Smooth muscle cell (in vitro differentiated cells): ENCODE data around the gene SENP1. TPM values are rescaled to one million over a fixed set of nuclear protein-coding genes. Genes with fewer than 3 reads are reported as not detected.

Experiments
- DNase-seq: peaks from one replicate; lab custom pipeline; 2025; ENCODE audit not compliant: unreplicated experiment; lab: John Stamatoyannopoulos, UW
- H2AFZ ChIP-seq: fragments of 200-600 bp; sonication (generic); 2 replicates; pipeline ENCODE4 v1.6.0; 2016; ENCODE audit warnings: antibody characterized with exemption, low read depth, mild to moderate bottlenecking
- H3F3A ChIP-seq: fragments of 200-600 bp; sonication (generic); 2 replicates; pipeline ENCODE4 v1.6.0; 2017; ENCODE audit warnings: antibody characterized with exemption, low read depth
- H3K27ac ChIP-seq: fragments of 200-600 bp; sonication (generic); 2 replicates; pipeline ENCODE4 v1.5.1; 2016; ENCODE audit warnings: low read depth, mild to moderate bottlenecking
- H3K27me3 ChIP-seq: fragments of 200-600 bp; sonication (generic); 2 replicates; pipeline ENCODE4 v1.6.1; 2016; ENCODE audit warnings: low read depth, mild to moderate bottlenecking
- H3K36me3 ChIP-seq: fragments of 200-600 bp; sonication (generic); 2 replicates; pipeline ENCODE4 v1.5.1; 2016; ENCODE audit warnings: low read depth
- H3K4me1 ChIP-seq: fragments of 200-600 bp; sonication (generic); 2 replicates; pipeline ENCODE4 v1.5.1; 2016; ENCODE audit warnings: low read depth
- H3K4me2 ChIP-seq: fragments of 200-600 bp; sonication (generic); 2 replicates; pipeline ENCODE4 v1.6.0; 2016; ENCODE audit warnings: mild to moderate bottlenecking
- H3K4me3 ChIP-seq: fragments of 200-600 bp; sonication (generic); 2 replicates; pipeline ENCODE4 v1.5.1; 2016; ENCODE audit warnings: mild to moderate bottlenecking
- H3K79me2 ChIP-seq: fragments of 200-600 bp; sonication (generic); 2 replicates; pipeline ENCODE4 v1.6.0; 2016; ENCODE audit warnings: low read depth, mild to moderate bottlenecking
- H3K9ac ChIP-seq: fragments of 200-600 bp; sonication (generic); 2 replicates; pipeline ENCODE4 v1.6.0; 2016; ENCODE audit warnings: low read depth
- H3K9me3 ChIP-seq: fragments of 200-600 bp; sonication (generic); replicated peaks from 2 replicates; pipeline ENCODE4 v1.5.1; 2016; ENCODE audit warnings: low read depth
- H4K20me1 ChIP-seq: fragments of 200-600 bp; sonication (generic); 2 replicates; pipeline ENCODE4 v1.6.0; 2016; ENCODE audit warnings: low read depth
- CTCF ChIP-seq: fragments of 200-600 bp; sonication (generic); IDR thresholded peaks from 2 replicates; pipeline ENCODE4 v1.5.1; 2017; ENCODE audit warnings: borderline replicate concordance, mild to moderate bottlenecking, antibody characterized with exemption; ENCODE audit not compliant: insufficient read depth, poor library complexity, severe bottlenecking
- WGBS: methylation state at CpG from one replicate; pipeline ENCODE4 v1.1.7; 2016; ENCODE audit warnings: low lambda C conversion rate; 5-methylcytosine and 5-hydroxymethylcytosine counted together
- polyA plus RNA-seq: library from polyadenylated mRNA; unstranded; fragments of >200 nt; fragmentation: Nextera tagmentation; extraction: Ambion mirVana; gene quantifications from 2 replicates; pipeline ENCODE4 v1.2.1, GENCODE V29; 2016
- total RNA-seq: library from RNA; depleted of rRNA; stranded (reverse); fragments of >200 nt; gene quantifications from 2 replicates; pipeline ENCODE4 v1.2.3, GENCODE V29; 2014

SENP1 gene
- total and polyA plus RNA-seq, 2 experiments from 2014 or later: 6.7 to 25.8 TPM

- H3K4me2 ChIP-seq: peak overlapping the region; percentile 98
- H3K79me2 ChIP-seq: no peaks in the 10 kb centered on the region
- no peaks in the 10 kb centered on the region for H3K36me3 ChIP-seq
- no peaks in the 10 kb centered on the region for H3K9me3 ChIP-seq
- no peak overlapping the region for H3K9ac ChIP-seq
- peaks cover 29% of the 10 kb centered on the region for H3K4me1 ChIP-seq
- H4K20me1 ChIP-seq: no peaks in the 10 kb centered on the region
- H3K4me3 ChIP-seq: peak overlapping the region; percentile 59
- H3K27ac ChIP-seq: peak overlapping the region; percentile 45
- WGBS: 1% methylated on average over 57 of the region's 57 CpGs
- H2AFZ ChIP-seq: peak overlapping the region; percentile 91
- H3K27me3 ChIP-seq: peaks cover 71% of the 10 kb centered on the region
- DNase-seq: peak; percentile 26
- peaks cover 6% of the 10 kb centered on the region for H3F3A ChIP-seq
- no peak for TF ChIP-seq CTCF
Measured at GRCh38 chr12:48001505-48002413, 104.1 kb downstream of the SENP1 start.

GRCh38 chr12:48000878-48001504 lies 104.9 kb downstream of the SENP1 start:
- peak overlapping the region; percentile 91 for H2AFZ ChIP-seq
- no peak for DNase-seq
- no peaks in the 10 kb centered on the region for H3K36me3 ChIP-seq
- H3K27ac ChIP-seq: peak overlapping the region; percentile 45
- H3F3A ChIP-seq: peaks cover 6% of the 10 kb centered on the region
- WGBS: 1% methylated on average over 18 of the region's 18 CpGs
- peak overlapping the region; percentile 98 for H3K4me2 ChIP-seq
- no peaks in the 10 kb centered on the region for H3K79me2 ChIP-seq
- H4K20me1 ChIP-seq: no peaks in the 10 kb centered on the region
- H3K9me3 ChIP-seq: no peaks in the 10 kb centered on the region
- H3K4me3 ChIP-seq: peak overlapping the region; percentile 59
- H3K9ac ChIP-seq: no peak overlapping the region
- peaks cover 63% of the 10 kb centered on the region for H3K27me3 ChIP-seq
- TF ChIP-seq CTCF: no peak
- peaks cover 29% of the 10 kb centered on the region for H3K4me1 ChIP-seq

- no peaks in the 10 kb centered on the region for H3K79me2 ChIP-seq
- no peak overlapping the region for H2AFZ ChIP-seq
- H3K9ac ChIP-seq: no peak overlapping the region
- TF ChIP-seq CTCF: no peak
- 74% methylated on average over 9 of the region's 9 CpGs for WGBS
- no peak overlapping the region for H3K4me2 ChIP-seq
- H4K20me1 ChIP-seq: no peaks in the 10 kb centered on the region
- H3K27me3 ChIP-seq: peaks cover 52% of the 10 kb centered on the region
- H3K4me3 ChIP-seq: no peak overlapping the region
- no peak overlapping the region for H3K27ac ChIP-seq
- H3K4me1 ChIP-seq: peaks cover 20% of the 10 kb centered on the region
- H3K9me3 ChIP-seq: no peaks in the 10 kb centered on the region
- DNase-seq: no peak
- no peaks in the 10 kb centered on the region for H3K36me3 ChIP-seq
- H3F3A ChIP-seq: peaks cover 6% of the 10 kb centered on the region
Measured at GRCh38 chr12:47999816-48000215, 106.1 kb downstream of the SENP1 start.
